GM21381 (cell line): Measurements from ENCODE around the gene EFNB2.

Experiments
- ATAC-seq: cut with Tn5 transposase; IDR thresholded peaks from one replicate; pipeline ENCODE4 v1.9.1; 2021; ENCODE audit warnings: mild to moderate bottlenecking, moderate library complexity; ENCODE audit not compliant: unreplicated experiment

Gene EFNB2

DNA sequence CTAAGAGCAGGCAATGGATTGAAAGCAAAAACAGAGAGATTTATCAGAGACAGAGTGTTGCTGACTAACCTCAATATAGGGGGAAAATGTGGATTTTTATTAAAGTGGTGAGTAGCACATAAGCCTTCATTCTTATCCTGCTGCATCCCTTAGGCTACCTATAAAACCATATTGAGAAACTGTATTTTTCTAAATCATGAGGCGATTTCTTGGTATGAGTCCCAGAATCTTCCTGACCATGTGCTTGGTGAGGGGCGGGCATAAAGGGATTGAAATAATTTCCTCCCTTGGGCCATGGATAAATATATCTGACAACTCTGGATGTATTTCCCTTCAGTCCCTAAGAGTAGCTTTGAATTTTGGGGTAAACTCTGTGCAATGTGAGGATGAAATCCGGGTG lies 72.8 kb downstream of the EFNB2 start:
- ATAC-seq = no peak

DNA sequence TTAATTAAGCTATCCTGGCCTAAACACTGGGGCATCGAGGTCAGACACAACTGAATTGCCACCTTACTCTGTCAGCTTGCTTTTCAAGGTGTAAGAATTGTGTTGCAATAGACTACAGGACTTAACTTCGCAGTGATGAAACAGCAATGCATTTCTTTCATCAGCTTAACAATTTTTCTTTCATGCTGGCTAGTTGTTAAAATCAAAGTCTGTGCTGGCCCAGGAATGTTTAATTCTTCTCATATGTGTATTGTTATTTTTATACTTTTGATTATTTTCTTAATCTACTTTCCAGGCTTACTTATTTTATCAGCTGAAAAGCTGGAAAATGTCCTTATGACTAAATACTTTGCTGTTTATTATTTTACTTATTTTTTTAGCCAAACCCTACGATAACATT lies 79.7 kb downstream of the EFNB2 start:
- ATAC-seq = no peak

DNA sequence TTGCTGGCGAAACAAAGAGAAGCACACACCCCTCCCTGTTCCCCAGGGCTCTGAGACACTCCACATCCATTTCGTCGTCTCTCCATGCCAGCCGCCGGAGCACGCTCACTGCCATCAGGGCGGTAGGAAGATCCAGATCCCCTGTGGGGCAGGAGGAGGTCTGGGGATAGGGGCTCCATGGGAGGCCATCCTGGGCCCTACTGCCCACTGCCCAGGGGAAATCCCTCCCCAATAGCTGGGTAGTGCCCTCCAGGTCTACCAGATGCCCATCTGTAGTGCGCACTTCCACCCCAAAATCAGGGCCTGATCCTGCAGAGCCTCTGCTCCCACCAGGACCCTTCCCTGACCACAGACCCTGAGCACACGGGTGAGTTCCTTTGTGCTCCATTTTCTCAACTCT lies 80.3 kb downstream of the EFNB2 start:
- ATAC-seq = no peak

DNA sequence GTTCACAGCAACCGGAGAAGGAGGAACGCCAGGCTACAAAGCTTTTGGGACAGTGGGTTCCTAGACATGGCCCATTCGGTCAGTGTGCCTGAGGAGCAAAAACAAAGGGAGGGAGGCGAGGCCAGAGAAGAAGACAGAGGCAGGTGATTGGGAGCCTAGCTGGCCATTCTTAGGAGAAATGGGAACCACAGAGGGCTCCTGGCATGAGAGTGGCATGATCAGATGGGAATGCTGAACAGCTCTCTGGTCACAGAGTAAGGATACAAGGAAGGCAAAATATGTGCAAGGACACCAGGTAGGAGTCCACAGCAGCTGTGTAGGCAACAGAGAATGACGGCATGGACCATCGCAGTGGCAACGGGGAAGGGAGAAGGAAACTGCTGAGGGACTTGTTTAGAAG lies 82.4 kb downstream of the EFNB2 start:
- no peak for ATAC-seq

DNA sequence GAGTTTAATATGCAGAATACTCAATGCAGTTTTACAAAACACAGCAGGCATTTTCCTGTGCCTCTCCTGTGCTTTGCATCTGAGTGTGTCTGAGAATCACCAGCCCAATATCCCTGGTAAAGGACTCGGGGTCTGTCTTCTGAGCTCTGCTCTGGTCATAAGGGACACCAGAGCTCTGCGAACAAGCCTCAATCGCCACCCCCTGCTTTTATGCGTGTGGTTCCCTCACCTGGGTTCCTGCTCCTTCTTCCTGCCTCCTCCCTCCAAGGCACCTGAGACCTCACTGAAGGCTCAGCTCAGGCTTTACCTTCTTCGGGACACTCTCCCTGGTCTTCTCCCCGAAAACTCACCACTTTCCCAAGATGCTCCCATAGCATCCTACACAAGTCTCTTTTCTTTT lies 84.5 kb downstream of the EFNB2 start:
- no peak for ATAC-seq

DNA sequence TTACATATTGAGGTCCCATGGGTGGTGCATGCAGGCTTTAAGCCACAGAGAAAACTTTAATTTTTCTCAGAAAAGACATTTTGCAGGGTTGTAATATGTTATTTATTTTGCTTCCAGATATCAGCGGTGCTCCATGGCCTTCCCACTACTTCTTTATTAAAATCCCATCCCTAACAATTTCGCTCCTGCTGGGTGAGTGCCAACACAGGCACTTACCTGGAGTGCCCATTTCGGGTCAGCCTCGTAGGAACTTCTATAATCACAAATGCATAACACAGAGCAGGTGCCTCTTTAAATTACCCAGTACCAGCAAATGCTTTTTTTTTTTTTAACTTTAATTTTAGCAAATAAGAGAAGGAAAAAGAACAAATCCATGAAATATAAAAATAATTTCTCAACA lies 86.4 kb downstream of the EFNB2 start:
- ATAC-seq = no peak

DNA sequence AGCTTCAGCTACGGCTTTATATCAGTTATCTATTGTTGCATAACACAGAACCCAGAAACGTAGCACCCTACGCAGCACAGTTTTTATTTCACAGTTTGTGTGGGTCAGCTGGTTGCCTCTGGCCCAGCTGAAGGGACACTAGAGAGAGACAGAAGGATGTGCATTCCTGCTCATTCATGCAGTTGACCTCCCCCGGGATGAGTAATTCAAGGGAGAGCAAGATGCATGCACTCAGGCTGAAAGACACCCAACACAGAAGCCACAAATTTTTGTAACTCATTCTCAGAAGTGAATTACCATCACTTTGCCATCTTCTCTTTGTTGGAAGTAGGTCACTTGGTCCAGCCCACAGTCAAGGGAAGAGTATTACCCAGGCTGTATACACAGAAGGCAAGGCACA lies 89.5 kb downstream of the EFNB2 start:
- ATAC-seq = no peak

DNA sequence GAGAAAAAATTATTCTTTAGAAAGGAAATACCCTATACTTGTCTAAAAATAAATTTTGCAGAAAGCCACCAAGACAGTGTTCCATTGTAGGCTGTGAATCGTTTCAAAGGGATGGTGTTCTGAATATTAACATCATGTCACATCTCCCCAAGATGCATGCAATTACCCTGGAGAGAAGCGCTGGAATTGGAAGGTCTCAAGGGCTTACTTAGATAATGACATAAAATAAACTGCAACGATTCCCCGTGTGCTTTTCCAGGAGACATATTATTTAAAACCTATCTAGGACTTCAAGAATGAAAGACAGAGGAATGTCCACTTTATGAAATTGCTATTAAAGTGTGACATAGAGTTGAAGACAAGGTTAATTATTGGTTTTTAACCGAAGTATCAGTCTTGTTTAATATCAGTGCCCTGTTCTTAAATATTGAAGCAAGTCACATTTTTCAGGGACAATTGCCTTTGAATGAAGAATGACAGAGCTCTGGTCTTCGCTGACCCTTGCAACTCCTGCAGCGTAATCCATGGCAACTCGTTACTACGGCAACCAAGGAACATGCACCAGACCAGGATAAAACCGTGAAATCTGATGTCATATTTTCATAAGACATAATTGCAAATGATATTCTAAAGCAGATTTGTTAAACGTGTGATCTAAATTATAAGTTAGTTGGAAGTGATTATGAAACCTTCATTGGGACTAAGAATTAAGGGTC lies 91.7 kb downstream of the EFNB2 start:
- ATAC-seq = no peak

DNA sequence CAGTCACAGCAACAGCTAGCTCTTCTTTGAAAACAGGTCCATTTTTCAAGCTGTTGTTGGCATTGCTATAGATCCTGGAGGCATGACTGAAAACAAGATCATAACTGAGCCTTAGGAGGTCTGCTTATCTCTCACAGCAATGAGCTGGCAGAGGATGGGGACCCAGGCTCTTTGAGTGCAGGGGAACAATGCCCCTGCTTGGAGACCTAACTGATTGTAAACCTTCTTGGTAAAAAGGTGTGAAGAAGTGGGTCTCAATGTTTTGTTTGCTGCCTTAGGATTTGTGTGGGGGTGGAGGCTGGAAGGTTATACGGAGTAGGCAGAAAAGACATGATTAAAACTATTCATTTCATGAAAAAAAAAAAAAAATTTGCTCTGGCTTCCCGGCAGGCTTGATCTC lies 94.6 kb downstream of the EFNB2 start:
- no peak for ATAC-seq
